ENCODE results near the gene FGFR3. TPM values are rescaled to one million over a fixed set of nuclear protein-coding genes. Genes with fewer than 3 reads are reported as not detected.

Gene FGFR3
- total RNA-seq, 3 donors from 2014 or later: 0.08 to 0.30 (median 0.29) TPM

DNA sequence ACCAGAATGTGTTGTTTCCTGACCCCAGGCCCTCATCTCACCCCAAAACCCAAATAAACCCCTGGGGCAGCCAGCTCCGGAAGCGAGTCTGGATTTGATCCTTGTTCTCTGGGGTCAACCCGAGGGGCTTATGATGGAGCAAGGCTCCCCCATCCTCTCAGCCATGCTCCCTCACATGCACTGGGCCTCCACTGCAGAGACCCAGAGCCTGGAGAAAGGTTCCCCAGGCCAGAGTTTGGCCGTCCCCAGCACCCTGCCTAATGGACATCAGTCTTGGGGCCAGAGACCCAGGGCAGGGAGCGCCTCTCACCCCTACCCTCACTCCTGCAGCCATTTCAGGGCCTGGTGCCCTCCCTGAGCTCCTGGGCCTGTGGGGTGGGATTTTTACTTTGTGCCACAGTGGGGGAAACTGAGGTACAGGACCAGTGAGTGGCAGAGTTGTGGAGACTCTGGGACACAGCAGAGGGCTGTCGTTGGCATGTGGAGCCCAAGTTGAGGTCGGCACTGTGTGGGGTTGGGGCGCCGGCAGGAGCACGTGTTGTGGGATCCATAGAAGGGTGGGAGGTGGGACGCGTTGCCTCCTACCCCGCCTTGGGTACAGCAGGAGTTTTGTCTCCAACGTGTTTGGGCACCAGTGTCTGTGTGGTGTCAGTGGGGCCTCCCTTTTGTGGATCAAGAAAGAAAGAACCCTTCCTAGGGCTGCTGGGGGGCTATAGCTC lies 3.6 kb downstream of the FGFR3 start:
- H3K36me3 Mint-ChIP-seq (ENCODE audit: insufficient read depth): no peaks in the 10 kb centered on the region
- H3K4me3 Mint-ChIP-seq: no peak overlapping the region
- H3K9me3 Mint-ChIP-seq: no peaks in the 10 kb centered on the region
- H3K4me1 Mint-ChIP-seq (ENCODE audit: low read depth): no peaks in the 10 kb centered on the region
- ATAC-seq (no peak), DNase-seq (no peak)
- peaks cover 30% of the 10 kb centered on the region for H3K27me3 Mint-ChIP-seq (ENCODE audit: low read depth)

GRCh38 chr4:1797298-1797860 lies 4.3 kb downstream of the FGFR3 start:
- no peak for ATAC-seq
- Mint-ChIP-seq H3K9me3 (no peaks in the 10 kb centered on the region), H3K27me3 (ENCODE audit: low read depth) (peaks cover 28% of the 10 kb centered on the region), H3K4me3 (no peak overlapping the region), H3K36me3 (ENCODE audit: insufficient read depth) (no peaks in the 10 kb centered on the region), H3K4me1 (ENCODE audit: low read depth) (no peaks in the 10 kb centered on the region)
- no peak for DNase-seq

- no peaks in the 10 kb centered on the region for H3K36me3 Mint-ChIP-seq (ENCODE audit: insufficient read depth)
- DNase-seq (no peak), ATAC-seq (no peak)
- peaks cover 28% of the 10 kb centered on the region for H3K27me3 Mint-ChIP-seq (ENCODE audit: low read depth)
- no peaks in the 10 kb centered on the region for H3K9me3 Mint-ChIP-seq
- no peaks in the 10 kb centered on the region for H3K4me1 Mint-ChIP-seq (ENCODE audit: low read depth)
- no peak overlapping the region for H3K4me3 Mint-ChIP-seq
Measured at GRCh38 chr4:1797861-1798579, 4.9 kb downstream of the FGFR3 start.

GRCh38 chr4:1798580-1799386 lies 5.7 kb downstream of the FGFR3 start:
- Mint-ChIP-seq H3K27me3 (ENCODE audit: low read depth) (peaks cover 28% of the 10 kb centered on the region), H3K4me3 (no peak overlapping the region), H3K36me3 (ENCODE audit: insufficient read depth) (no peaks in the 10 kb centered on the region), H3K9me3 (no peaks in the 10 kb centered on the region), H3K4me1 (ENCODE audit: low read depth) (no peaks in the 10 kb centered on the region)
- DNase-seq (no peak), ATAC-seq (no peak)

GRCh38 chr4:1799387-1800375 lies 6.6 kb downstream of the FGFR3 start:
- peaks cover 28% of the 10 kb centered on the region for H3K27me3 Mint-ChIP-seq (ENCODE audit: low read depth)
- DNase-seq (no peak), ATAC-seq (no peak)
- no peak overlapping the region for H3K4me3 Mint-ChIP-seq
- no peaks in the 10 kb centered on the region for H3K36me3 Mint-ChIP-seq (ENCODE audit: insufficient read depth)
- H3K4me1 Mint-ChIP-seq (ENCODE audit: low read depth): no peaks in the 10 kb centered on the region
- H3K9me3 Mint-ChIP-seq: no peaks in the 10 kb centered on the region

DNA sequence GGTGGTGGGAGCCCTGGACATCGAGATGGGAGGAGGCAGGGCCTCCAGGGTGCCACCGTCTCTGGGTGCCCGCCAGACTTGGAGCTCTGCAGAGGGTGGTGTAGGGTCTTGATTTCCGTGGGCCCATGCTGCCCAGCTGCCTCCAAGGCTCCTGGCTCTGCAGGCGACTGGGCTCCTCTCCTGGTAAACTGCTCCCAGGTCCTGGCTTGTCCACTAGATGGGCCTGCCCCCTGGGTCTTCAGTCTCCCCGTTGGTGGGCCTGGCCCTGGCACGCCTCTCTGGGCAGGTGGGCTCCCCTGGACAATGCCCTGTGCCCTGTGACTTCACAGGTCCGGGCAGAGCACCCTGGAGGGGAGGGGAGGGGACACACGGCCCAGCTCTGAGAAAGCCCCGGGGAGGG lies 7.7 kb downstream of the FGFR3 start:
- no peak for DNase-seq
- Mint-ChIP-seq H3K9me3 (no peaks in the 10 kb centered on the region), H3K4me3 (no peak overlapping the region), H3K4me1 (ENCODE audit: low read depth) (no peaks in the 10 kb centered on the region), H3K27me3 (ENCODE audit: low read depth) (peaks cover 28% of the 10 kb centered on the region), H3K36me3 (ENCODE audit: insufficient read depth) (no peaks in the 10 kb centered on the region)
- ATAC-seq: no peak

- H3K4me3 Mint-ChIP-seq: no peak overlapping the region
- H3K9me3 Mint-ChIP-seq: no peaks in the 10 kb centered on the region
- H3K4me1 Mint-ChIP-seq (ENCODE audit: low read depth): no peaks in the 10 kb centered on the region
- H3K27me3 Mint-ChIP-seq (ENCODE audit: low read depth): peaks cover 22% of the 10 kb centered on the region
- no peak for DNase-seq
- ATAC-seq: no peak
- H3K36me3 Mint-ChIP-seq (ENCODE audit: insufficient read depth): no peaks in the 10 kb centered on the region
Measured at GRCh38 chr4:1801286-1801958, 8.3 kb downstream of the FGFR3 start.

GRCh38 chr4:1802151-1802715 lies 9.1 kb downstream of the FGFR3 start:
- no peaks in the 10 kb centered on the region for H3K36me3 Mint-ChIP-seq (ENCODE audit: insufficient read depth)
- peaks cover 15% of the 10 kb centered on the region for H3K27me3 Mint-ChIP-seq (ENCODE audit: low read depth)
- H3K4me3 Mint-ChIP-seq: no peak overlapping the region
- ATAC-seq: no peak
- H3K9me3 Mint-ChIP-seq: no peaks in the 10 kb centered on the region
- DNase-seq: no peak
- H3K4me1 Mint-ChIP-seq (ENCODE audit: low read depth): no peaks in the 10 kb centered on the region

GRCh38 chr4:1802720-1803522 lies 9.8 kb downstream of the FGFR3 start:
- DNase-seq (no peak), ATAC-seq (no peak)
- Mint-ChIP-seq H3K9me3 (no peaks in the 10 kb centered on the region), H3K4me3 (no peak overlapping the region), H3K4me1 (ENCODE audit: low read depth) (no peaks in the 10 kb centered on the region), H3K36me3 (ENCODE audit: insufficient read depth) (no peaks in the 10 kb centered on the region), H3K27me3 (ENCODE audit: low read depth) (peaks cover 15% of the 10 kb centered on the region)

DNA sequence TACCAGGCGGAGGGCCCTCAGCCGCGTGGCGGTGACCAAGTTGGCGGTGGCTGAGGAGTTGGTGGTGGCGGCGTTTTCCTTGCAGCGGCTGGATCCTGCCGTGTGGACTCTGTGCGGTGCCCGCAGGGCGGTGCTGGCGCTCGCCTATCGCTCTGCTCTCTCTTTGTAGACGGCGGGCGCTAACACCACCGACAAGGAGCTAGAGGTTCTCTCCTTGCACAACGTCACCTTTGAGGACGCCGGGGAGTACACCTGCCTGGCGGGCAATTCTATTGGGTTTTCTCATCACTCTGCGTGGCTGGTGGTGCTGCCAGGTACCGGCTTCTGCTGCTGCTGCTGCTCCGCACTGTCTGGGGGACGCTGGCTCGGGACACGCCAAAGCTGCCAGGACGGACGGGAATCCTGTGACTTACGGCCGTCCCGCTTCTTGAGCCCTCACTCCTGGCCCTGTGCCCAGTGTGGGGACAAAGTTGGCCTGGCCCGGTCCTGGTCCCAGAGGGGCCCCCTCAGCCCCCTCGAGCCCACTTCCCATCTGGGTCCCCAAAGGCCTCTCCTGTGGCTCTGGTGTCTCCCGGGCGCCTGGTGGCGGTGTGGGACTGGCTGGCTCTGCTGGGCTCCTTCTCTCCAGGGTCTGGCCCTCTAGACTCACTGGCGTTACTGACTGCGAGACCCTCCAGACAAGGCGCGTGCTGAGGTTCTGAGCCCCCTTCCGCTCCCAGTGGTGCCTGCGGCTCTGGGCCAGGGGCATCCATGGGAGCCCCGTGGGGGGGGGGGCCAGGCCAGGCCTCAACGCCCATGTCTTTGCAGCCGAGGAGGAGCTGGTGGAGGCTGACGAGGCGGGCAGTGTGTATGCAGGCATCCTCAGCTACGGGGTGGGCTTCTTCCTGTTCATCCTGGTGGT lies 10.7 kb downstream of the FGFR3 start:
- Mint-ChIP-seq H3K27me3 (ENCODE audit: low read depth) (peaks cover 11% of the 10 kb centered on the region), H3K9me3 (no peaks in the 10 kb centered on the region), H3K36me3 (ENCODE audit: insufficient read depth) (no peaks in the 10 kb centered on the region), H3K4me1 (ENCODE audit: low read depth) (no peaks in the 10 kb centered on the region), H3K4me3 (no peak overlapping the region)
- DNase-seq (no peak), ATAC-seq (no peak)

GRCh38 chr4:1804638-1805492 lies 11.8 kb downstream of the FGFR3 start:
- Mint-ChIP-seq H3K9me3 (no peaks in the 10 kb centered on the region), H3K27me3 (ENCODE audit: low read depth) (peaks cover 6% of the 10 kb centered on the region), H3K4me3 (no peak overlapping the region), H3K4me1 (ENCODE audit: low read depth) (no peaks in the 10 kb centered on the region), H3K36me3 (ENCODE audit: insufficient read depth) (no peaks in the 10 kb centered on the region)
- ATAC-seq: no peak
- DNase-seq: no peak
